Astrocyte (in vitro differentiated cells and primary cell): ENCODE data around the gene CD4.

ENCODE experiments used
- CTCF ChIP-seq: IDR thresholded peaks from 2 replicates; pipeline ENCODE4 v1.5.1; 2011; ENCODE audit warnings: low read depth, mild to moderate bottlenecking, inconsistent platforms, low read length, moderate library complexity; ENCODE audit not compliant: insufficient read depth
- EZH2 ChIP-seq: IDR thresholded peaks from 2 replicates; pipeline ENCODE4 v1.6.1; 2012; ENCODE audit warnings: mild to moderate bottlenecking, low read length, inconsistent platforms; ENCODE audit not compliant: insufficient read depth

- TF ChIP-seq CTCF = no peak
- no peak for TF ChIP-seq EZH2
Observed at GRCh38 chr12:6787309-6787708, 2.0 kb upstream of the CD4 start.
